GM23338 (cell line): Measurements from ENCODE around the gene USP2. TPM values are rescaled to one million over a fixed set of nuclear protein-coding genes. Genes with fewer than 3 reads are reported as not detected.

Experiments used
- ATAC-seq: fragments of 200-7000 bp; cut with Tn5 transposase; 3 replicates; pipeline ENCODE4 v1.9.1; 2020
- DNase-seq: peaks from one replicate; pipeline ENCODE4 v3.0.0-alpha.2; 2015; ENCODE audit warnings: low spot score
- H2AFZ ChIP-seq: fragments of 200-600 bp; sonication (generic); 2 replicates; pipeline ENCODE4 v1.8.0; 2016; ENCODE audit warnings: antibody characterized with exemption, mild to moderate bottlenecking, moderate library complexity
- H3F3A ChIP-seq: fragments of 200-600 bp; sonication (generic); replicated peaks from 2 replicates; pipeline ENCODE4 v1.8.0; 2017; ENCODE audit warnings: antibody characterized with exemption, mixed run types, low read depth
- H3K27ac ChIP-seq: fragments of 200-600 bp; sonication (generic); 2 replicates; pipeline ENCODE4 v1.6.1; 2016; ENCODE audit warnings: low read depth
- H3K27me3 ChIP-seq: fragments of 200-600 bp; sonication (generic); 2 replicates; pipeline ENCODE4 v1.8.0; 2016; ENCODE audit warnings: mild to moderate bottlenecking, mixed run types, moderate library complexity; ENCODE audit not compliant: insufficient read depth
- H3K36me3 ChIP-seq: fragments of 200-600 bp; sonication (generic); 2 replicates; pipeline ENCODE4 v1.8.0; 2016; ENCODE audit warnings: mild to moderate bottlenecking; ENCODE audit not compliant: insufficient read depth
- H3K4me1 ChIP-seq: fragments of 200-600 bp; sonication (generic); 2 replicates; pipeline ENCODE4 v1.8.0; 2016; ENCODE audit warnings: mild to moderate bottlenecking, moderate library complexity; ENCODE audit not compliant: insufficient read depth
- H3K4me2 ChIP-seq: fragments of 200-600 bp; sonication (generic); 2 replicates; pipeline ENCODE4 v1.7.1; 2017; ENCODE audit warnings: mixed run types
- H3K4me3 ChIP-seq: fragments of 200-600 bp; sonication (generic); 2 replicates; pipeline ENCODE4 v1.6.1; 2016; ENCODE audit warnings: mixed run types
- H3K79me2 ChIP-seq: fragments of 200-600 bp; sonication (generic); replicated peaks from 2 replicates; pipeline ENCODE4 v1.8.0; 2017; ENCODE audit warnings: mild to moderate bottlenecking; ENCODE audit not compliant: insufficient read depth
- H3K9me2 ChIP-seq: fragments of 200-600 bp; sonication (generic); 2 replicates; pipeline ENCODE4 v1.8.0; 2017; ENCODE audit not compliant: insufficient read depth
- H4K20me1 ChIP-seq: fragments of 200-600 bp; sonication (generic); replicated peaks from 2 replicates; pipeline ENCODE4 v1.8.0; 2017; ENCODE audit warnings: mild to moderate bottlenecking; ENCODE audit not compliant: insufficient read depth
- H3K27ac Mint-ChIP-seq: 2 replicates; pipeline ENCODE4 v1.8.0; 2020; ENCODE audit warnings: inconsistent platforms, mild to moderate bottlenecking, moderate library complexity, mixed read lengths
- H3K27me3 Mint-ChIP-seq: 3 replicates; pipeline ENCODE4 v1.8.0; 2022; ENCODE audit warnings: low read depth, mild to moderate bottlenecking, moderate library complexity, mixed read lengths, inconsistent platforms; ENCODE audit not compliant: insufficient read depth, poor library complexity
- H3K36me3 Mint-ChIP-seq: 3 replicates; pipeline ENCODE4 v1.8.0; 2021; ENCODE audit warnings: low read depth, mild to moderate bottlenecking, inconsistent platforms, moderate library complexity, mixed read lengths
- H3K4me1 Mint-ChIP-seq: 3 replicates; pipeline ENCODE4 v1.8.0; 2020; ENCODE audit warnings: mild to moderate bottlenecking, inconsistent platforms, mixed read lengths
- H3K4me3 Mint-ChIP-seq: 3 replicates; pipeline ENCODE4 v1.8.0; 2021; ENCODE audit warnings: moderate library complexity, mild to moderate bottlenecking, inconsistent platforms, mixed read lengths
- H3K9me3 Mint-ChIP-seq: 3 replicates; pipeline ENCODE4 v1.8.0; 2020; ENCODE audit warnings: moderate library complexity, mild to moderate bottlenecking, inconsistent platforms, mixed read lengths
- CREB1 ChIP-seq: fragments of 250-450 bp; sonication (Bioruptor Pico); IDR thresholded peaks from 2 replicates; pipeline ENCODE4 v1.5.0; 2020; ENCODE audit warnings: low read depth, mild to moderate bottlenecking, moderate library complexity
- CTCF ChIP-seq, 2 experiments: fragments of 200-600 bp in 1 of 2; sonication (generic) in 1 of 2; conservative IDR thresholded peaks; 2 replicates each; pipeline versions ENCODE4 v1.5.1 to v1.6.1; 2016 to 2017; ENCODE audit warnings: antibody characterized with exemption in 2 of 2, low read depth in 2 of 2, mild to moderate bottlenecking in 2 of 2, moderate library complexity in 1 of 2
- ETS1 ChIP-seq: IDR thresholded peaks from 2 replicates; pipeline ENCODE4 v1.6.1; 2016; ENCODE audit warnings: antibody characterized with exemption
- EZH2 ChIP-seq: fragments of 200-600 bp; sonication (generic); IDR thresholded peaks from one replicate; pipeline ENCODE4 v1.8.0; 2017; ENCODE audit warnings: antibody characterized with exemption, mild to moderate bottlenecking, low read depth; ENCODE audit not compliant: unreplicated experiment
- NANOG ChIP-seq: IDR thresholded peaks from 2 replicates; pipeline ENCODE4 v1.6.1; 2016; ENCODE audit warnings: antibody characterized with exemption, borderline replicate concordance
- POLR2AphosphoS5 ChIP-seq: IDR thresholded peaks from 2 replicates; pipeline ENCODE4 v1.6.1; 2016; ENCODE audit warnings: antibody characterized with exemption, low read depth
- REST ChIP-seq: IDR thresholded peaks from one replicate; pipeline ENCODE4 v1.6.1; 2018; ENCODE audit warnings: antibody characterized with exemption; ENCODE audit not compliant: unreplicated experiment
- STAT1 ChIP-seq: IDR thresholded peaks from one replicate; pipeline ENCODE4 v1.6.1; 2016; ENCODE audit warnings: antibody characterized with exemption; ENCODE audit not compliant: unreplicated experiment
- ZNF114 ChIP-seq: fragments of 250-450 bp; sonication (Bioruptor Pico); IDR thresholded peaks from 2 replicates; pipeline ENCODE4 v1.5.0; 2020; ENCODE audit warnings: mild to moderate bottlenecking, moderate library complexity
- polyA plus RNA-seq: library from polyadenylated mRNA; unstranded; fragments of >200 nt; fragmentation: Nextera tagmentation; extraction: Ambion mirVana; gene quantifications from 2 replicates; pipeline ENCODE4 v1.2.1, GENCODE V29; 2016
- total RNA-seq: library from RNA; depleted of rRNA; stranded (reverse); fragments of >200 nt; shearing (Covaris generic); gene quantifications from 2 replicates; pipeline ENCODE4 v1.2.3, GENCODE V29; 2014

Gene USP2
- total and polyA plus RNA-seq, 2 experiments from 2014 or later = 4.9 to 5.0 TPM

GRCh38 chr11:119323532-119324033 lies 57.9 kb downstream of the USP2 start:
- peak; percentile 95 for DNase-seq
- peaks cover 20% of the 10 kb centered on the region for H3K27me3 Mint-ChIP-seq

GRCh38 chr11:119322921-119323531 lies 58.5 kb downstream of the USP2 start:
- no peak for ATAC-seq
- Mint-ChIP-seq H3K4me3 (no peak overlapping the region), H3K9me3 (no peaks in the 10 kb centered on the region), H3K36me3 (no peaks in the 10 kb centered on the region), H3K27ac (no peak overlapping the region), H3K4me1 (peaks cover 30% of the 10 kb centered on the region), H3K27me3 (peaks cover 24% of the 10 kb centered on the region)
- Histone ChIP-seq H3K79me2 (no peaks in the 10 kb centered on the region), H3K9me2 (no peaks in the 10 kb centered on the region), H3K27me3 (peaks cover 9% of the 10 kb centered on the region; the same call in 1 of the 2 replicates), H3K4me2 (no peak overlapping the region), H4K20me1 (no peaks in the 10 kb centered on the region), H3F3A (peaks cover 11% of the 10 kb centered on the region), H3K4me3 (no peak overlapping the region), H3K36me3 (no peaks in the 10 kb centered on the region), H3K27ac (no peak overlapping the region), H3K4me1 (peaks cover 34% of the 10 kb centered on the region), H2AFZ (no peak overlapping the region)
- no peak for DNase-seq
- TF ChIP-seq ETS1 (no peak), STAT1 (no peak), ZNF114 (CRISPR knock-in tag) (no peak), REST (no peak), EZH2 (no peak), POLR2AphosphoS5 (no peak), NANOG (no peak)

More at GRCh38 chr11:119323532-119324033, 57.9 kb downstream of the USP2 start:
- Histone ChIP-seq H3K27ac (no peak overlapping the region), H3K27me3 (0 out of 2 replicates have a peak, but pooled peaks cover 6% of the 10 kb centered on the region), H3K4me3 (no peak overlapping the region), H2AFZ (peak overlapping the region; percentile 79), H3K36me3 (no peaks in the 10 kb centered on the region), H4K20me1 (no peaks in the 10 kb centered on the region), H3K79me2 (no peaks in the 10 kb centered on the region), H3K4me2 (0 out of 2 replicates have a peak overlapping the region, but pooled peaks have one; percentile 11), H3F3A (peaks cover 11% of the 10 kb centered on the region; the same call in 1 of the 2 replicates), H3K9me2 (no peaks in the 10 kb centered on the region), H3K4me1 (peaks cover 28% of the 10 kb centered on the region)
- peaks cover 25% of the 10 kb centered on the region for H3K4me1 Mint-ChIP-seq
- no peaks in the 10 kb centered on the region for H3K36me3 Mint-ChIP-seq
- peak; percentile 2; the same call in 2 of the 3 replicates for ATAC-seq
- H3K27ac Mint-ChIP-seq = no peak overlapping the region
- no peak overlapping the region; the same call in 2 of the 3 replicates for H3K4me3 Mint-ChIP-seq
- H3K9me3 Mint-ChIP-seq = no peaks in the 10 kb centered on the region
- peak; percentile 88 to 92 for TF ChIP-seq CTCF (conservative IDR thresholded peaks at IDR 0.05; ENCODE audit: low read depth in 2 of 2)
- no peak for TF ChIP-seq ETS1
- TF ChIP-seq CREB1 (CRISPR knock-in tag) = peak; percentile 49; the same call in 1 of the 2 replicates
